ENCODE data around the gene HCAR2.
"Not testable (repeated sequence)": the region's sequence is repeated elsewhere in the genome, so short reads cannot be mapped to it uniquely, and the experiment has no call there.

Gene HCAR2

GRCh38 chr12:122721057-122721545 is 17.9 kb upstream of the HCAR2 start:
- in situ Hi-C loops (cut with MboI; ENCODE audit: low sequenced_read_pairs): no loop called here

GRCh38 chr12:122716658-122717057 is 13.5 kb upstream of the HCAR2 start, which contains the start of gene HCAR3:
Gene HCAR3, minus strand, starts transcription at chr12:122716811. Its CDS starts 74 bp downstream, at chr12:122716737.
- in situ Hi-C loops (cut with MboI; ENCODE audit: low sequenced_read_pairs): not testable (repeated sequence)

GRCh38 chr12:122715211-122715610 is 12.1 kb upstream of the HCAR2 start:
- in situ Hi-C loops (cut with MboI; ENCODE audit: low sequenced_read_pairs): not testable (repeated sequence)

GRCh38 chr12:122713491-122714188 is 10.5 kb upstream of the HCAR2 start:
- in situ Hi-C loops (cut with MboI; ENCODE audit: low sequenced_read_pairs): not testable (repeated sequence)

GRCh38 chr12:122711266-122711665 is 8.1 kb upstream of the HCAR2 start:
- in situ Hi-C loops (cut with MboI; ENCODE audit: low sequenced_read_pairs): not testable (repeated sequence)

GRCh38 chr12:122710341-122710740 is 7.2 kb upstream of the HCAR2 start:
- in situ Hi-C loops (cut with MboI; ENCODE audit: low sequenced_read_pairs): not testable (repeated sequence)

GRCh38 chr12:122709287-122709686 is 6.1 kb upstream of the HCAR2 start:
- in situ Hi-C loops (cut with MboI; ENCODE audit: low sequenced_read_pairs): not testable (repeated sequence)

GRCh38 chr12:122703841-122704240 is 684 bp upstream of the HCAR2 start:
- in situ Hi-C loops (cut with MboI; ENCODE audit: low sequenced_read_pairs): not testable (repeated sequence)

- in situ Hi-C loops (cut with MboI; ENCODE audit: low sequenced_read_pairs): not testable (repeated sequence)
These were observed 1.7 kb downstream of the HCAR2 start for GRCh38 chr12:122701481-122701880.

- in situ Hi-C loops (cut with MboI; ENCODE audit: low sequenced_read_pairs): not testable (repeated sequence)
These were observed 3.0 kb downstream of the HCAR2 start for GRCh38 chr12:122700038-122700710.

- in situ Hi-C loops (cut with MboI; ENCODE audit: low sequenced_read_pairs): not testable (repeated sequence)
These were observed 6.2 kb downstream of the HCAR2 start for GRCh38 chr12:122696922-122697321.

GRCh38 chr12:122691566-122691965 is 11.6 kb downstream of the HCAR2 start:
- in situ Hi-C loops (cut with MboI; ENCODE audit: low sequenced_read_pairs): no loop called here

GRCh38 chr12:122688291-122688690 is 14.9 kb downstream of the HCAR2 start:
- in situ Hi-C loops (cut with MboI; ENCODE audit: low sequenced_read_pairs): no loop called here

GRCh38 chr12:122687086-122687485 is 16.1 kb downstream of the HCAR2 start:
- in situ Hi-C loops (cut with MboI; ENCODE audit: low sequenced_read_pairs): no loop called here

GRCh38 chr12:122686538-122686937 is 16.6 kb downstream of the HCAR2 start:
- in situ Hi-C loops (cut with MboI; ENCODE audit: low sequenced_read_pairs): no loop called here

- in situ Hi-C loops (cut with MboI; ENCODE audit: low sequenced_read_pairs): no loop called here
These were observed 18.8 kb downstream of the HCAR2 start for GRCh38 chr12:122684297-122684813.

GRCh38 chr12:122681814-122682213 is 21.3 kb downstream of the HCAR2 start:
- in situ Hi-C loops (cut with MboI; ENCODE audit: low sequenced_read_pairs): no loop called here

GRCh38 chr12:122680989-122681388 is 22.2 kb downstream of the HCAR2 start:
- in situ Hi-C loops (cut with MboI; ENCODE audit: low sequenced_read_pairs): not testable (repeated sequence)

- in situ Hi-C loops (cut with MboI; ENCODE audit: low sequenced_read_pairs): not testable (repeated sequence)
These were observed 26.4 kb downstream of the HCAR2 start for GRCh38 chr12:122676781-122677180.

- in situ Hi-C loops (cut with MboI; ENCODE audit: low sequenced_read_pairs): not testable (repeated sequence)
These were observed 27.1 kb downstream of the HCAR2 start for GRCh38 chr12:122676015-122676414.

GRCh38 chr12:122672515-122672914 is 30.6 kb downstream of the HCAR2 start:
- in situ Hi-C loops (cut with MboI; ENCODE audit: low sequenced_read_pairs): no loop called here

Data from HL-60/S4 treated with phorbol 12-myristate 13-acetate at 8.2 ng/mL for 4 days and 3 days (cell line).